Stimulated activated CD8-positive, alpha-beta memory T cell treated with anti-CD3 and anti-CD28 coated beads, Interleukin-12 subunit alpha, Interleukin-12 subunit beta, amount 100 ng/mL, for 4 hours (primary cell): ENCODE data around the gene BDP1.
"Not testable (repeated sequence)": the region's sequence is repeated elsewhere in the genome, so short reads cannot be mapped to it uniquely, and the experiment has no call there.

Experiments
- DNase-seq: peaks from one replicate; pipeline ENCODE4 v3.0.0-alpha.2; 2020; ENCODE audit warnings: low read depth

Gene BDP1, protein sequence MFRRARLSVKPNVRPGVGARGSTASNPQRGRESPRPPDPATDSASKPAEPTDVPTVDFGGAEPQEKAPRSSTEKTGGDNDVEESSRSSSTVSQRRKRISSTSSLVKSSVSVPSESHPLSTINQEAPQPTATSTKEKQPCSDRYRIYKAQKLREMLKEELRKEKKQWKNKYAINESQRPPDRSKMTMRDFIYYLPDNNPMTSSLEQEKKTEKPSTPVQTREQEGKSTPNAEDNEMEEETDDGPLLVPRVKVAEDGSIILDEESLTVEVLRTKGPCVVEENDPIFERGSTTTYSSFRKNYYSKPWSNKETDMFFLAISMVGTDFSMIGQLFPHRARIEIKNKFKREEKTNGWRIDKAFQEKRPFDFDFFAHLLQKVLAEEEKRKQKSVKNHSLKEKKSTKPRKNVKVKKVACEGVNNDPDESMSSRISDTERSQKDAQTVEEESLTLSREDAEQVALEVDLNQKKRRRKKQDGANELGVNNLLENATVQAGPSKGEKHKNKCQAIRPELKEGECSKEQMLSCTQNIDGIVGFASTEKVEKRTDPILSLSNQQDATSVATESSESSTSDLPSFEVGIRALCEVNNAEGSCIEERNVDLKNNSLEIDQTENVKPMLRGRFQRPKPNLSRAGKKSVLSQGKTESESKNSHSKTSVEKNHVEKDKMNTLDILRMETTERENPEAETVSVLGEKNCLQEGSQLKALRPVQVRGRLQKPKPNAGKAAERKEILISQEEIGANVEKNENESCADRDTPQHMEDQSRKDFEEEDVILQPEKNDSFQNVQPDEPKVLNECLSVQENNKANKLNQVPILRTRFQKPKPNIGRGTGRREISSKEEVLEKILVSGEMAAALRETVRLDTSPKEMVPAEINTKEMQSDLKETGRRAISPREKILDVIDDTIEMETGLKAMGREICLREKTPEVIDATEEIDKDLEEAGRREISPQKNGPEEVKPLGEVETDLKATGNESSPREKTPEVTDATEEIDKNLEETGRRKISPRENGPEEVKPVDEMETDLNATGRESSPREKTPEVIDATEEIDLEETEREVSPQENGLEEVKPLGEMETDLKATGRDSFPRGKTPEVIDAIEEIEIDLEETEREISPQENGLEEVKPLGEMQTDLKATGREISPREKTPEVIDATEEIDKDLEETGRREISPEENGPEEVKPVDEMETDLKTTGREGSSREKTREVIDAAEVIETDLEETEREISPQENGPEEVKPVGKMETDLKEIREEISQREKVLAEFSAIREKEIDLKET (N-terminal part only)

DNA sequence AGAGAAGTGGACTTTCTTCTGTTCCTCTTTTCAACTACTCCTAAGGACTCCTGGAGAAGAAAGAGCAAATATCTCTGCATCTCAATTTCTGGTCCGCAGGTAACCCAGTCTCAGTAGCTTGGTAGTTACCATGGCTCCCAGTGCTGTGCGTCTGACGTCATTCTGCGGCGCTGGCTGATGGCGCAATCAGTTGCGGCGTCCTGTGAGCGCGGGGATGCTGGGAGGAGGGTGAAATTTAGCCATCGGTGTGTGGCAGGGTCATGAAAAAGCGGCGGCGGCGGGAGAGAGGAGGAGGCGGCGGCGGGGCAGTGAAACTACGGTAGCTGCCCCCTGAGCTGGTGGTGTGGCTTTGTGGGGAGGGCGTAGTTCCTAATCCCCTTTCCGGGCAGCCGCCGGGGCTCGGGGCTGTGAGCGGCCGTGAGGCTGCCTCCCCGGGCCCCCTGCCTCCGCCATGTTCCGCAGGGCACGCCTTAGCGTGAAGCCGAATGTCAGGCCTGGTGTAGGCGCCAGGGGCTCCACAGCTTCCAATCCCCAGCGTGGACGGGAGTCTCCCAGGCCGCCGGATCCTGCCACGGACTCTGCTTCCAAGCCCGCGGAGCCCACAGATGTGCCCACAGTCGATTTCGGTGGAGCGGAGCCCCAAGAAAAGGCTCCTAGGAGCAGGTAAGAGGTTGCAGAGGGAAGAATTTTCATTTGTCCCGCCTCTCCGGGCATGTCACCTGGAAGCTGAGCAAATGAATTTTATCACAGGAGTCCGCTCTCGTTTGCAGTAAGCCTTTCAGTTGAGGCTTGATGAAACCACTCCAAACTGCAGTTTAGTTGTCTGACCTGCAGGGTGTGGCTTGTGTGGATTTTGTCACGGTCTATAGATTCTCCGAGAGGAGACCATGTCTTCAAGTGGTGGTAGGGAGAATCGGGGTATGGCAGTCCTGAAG lies at the start of gene BDP1:
BDP1 (plus strand) TSS at position 225 of the 935 bp plus-strand sequence; CDS start at position 452, 227 bp downstream.
- DNase-seq, result peak; percentile 95

DNA sequence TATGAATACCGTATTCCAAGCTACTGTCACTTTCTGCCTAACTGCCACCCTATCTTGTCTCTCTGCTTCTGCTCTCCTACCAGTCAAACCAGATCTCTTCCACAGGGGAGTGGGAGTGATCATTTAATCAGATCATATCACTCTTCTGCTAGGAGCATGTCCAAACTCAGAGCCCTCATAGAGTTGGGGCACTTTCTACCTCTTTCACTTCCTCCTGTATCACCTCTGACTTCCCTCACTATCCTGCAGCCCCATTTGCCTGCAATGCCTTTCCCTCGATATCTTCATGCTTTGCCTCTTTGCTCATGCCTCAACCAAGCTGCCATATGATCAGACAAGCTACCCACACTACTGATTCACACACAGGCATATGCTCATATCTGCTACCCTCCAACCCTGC lies 45.4 kb upstream of the BDP1 start:
- not testable (repeated sequence) for DNase-seq

DNA sequence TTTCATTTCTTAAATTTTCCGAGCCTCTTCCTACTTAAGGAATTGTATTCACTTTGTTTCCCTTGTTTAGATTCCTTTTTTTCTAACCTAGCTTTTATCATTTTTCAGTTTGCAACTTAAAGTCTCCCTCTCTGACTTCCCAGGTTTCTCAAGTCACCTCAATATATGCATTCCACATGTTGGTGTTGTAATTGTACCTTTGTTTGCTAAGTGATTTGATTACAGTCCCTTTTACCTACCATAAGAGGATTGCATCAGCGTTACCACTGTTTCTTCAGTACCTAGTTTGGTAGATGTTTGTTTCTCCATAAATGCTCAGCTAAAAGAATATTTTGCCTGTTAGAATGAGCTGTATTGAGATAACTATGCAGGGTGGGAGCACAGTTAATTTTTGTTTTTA lies 39.8 kb upstream of the BDP1 start:
- not testable (repeated sequence) for DNase-seq

DNA sequence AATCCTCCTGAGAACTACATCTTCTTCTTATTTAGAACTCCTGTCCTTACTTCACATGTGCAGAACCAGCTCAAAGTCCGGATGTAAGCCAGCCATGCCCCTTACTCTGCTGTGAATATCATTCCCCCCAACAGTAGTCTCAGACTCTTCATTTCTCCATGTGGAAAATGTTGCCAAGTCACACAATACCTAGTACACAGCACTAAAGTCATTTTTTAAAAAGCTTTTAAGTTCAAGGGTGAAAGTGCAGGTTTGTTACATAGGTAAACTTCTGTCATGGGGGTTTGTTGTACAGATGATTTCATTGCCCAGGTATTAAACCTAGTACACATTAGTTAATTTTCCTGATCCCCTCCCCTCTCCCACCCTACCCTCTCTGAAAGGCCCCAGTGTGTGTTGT lies 37.4 kb upstream of the BDP1 start:
- DNase-seq, result not testable (repeated sequence)

DNA sequence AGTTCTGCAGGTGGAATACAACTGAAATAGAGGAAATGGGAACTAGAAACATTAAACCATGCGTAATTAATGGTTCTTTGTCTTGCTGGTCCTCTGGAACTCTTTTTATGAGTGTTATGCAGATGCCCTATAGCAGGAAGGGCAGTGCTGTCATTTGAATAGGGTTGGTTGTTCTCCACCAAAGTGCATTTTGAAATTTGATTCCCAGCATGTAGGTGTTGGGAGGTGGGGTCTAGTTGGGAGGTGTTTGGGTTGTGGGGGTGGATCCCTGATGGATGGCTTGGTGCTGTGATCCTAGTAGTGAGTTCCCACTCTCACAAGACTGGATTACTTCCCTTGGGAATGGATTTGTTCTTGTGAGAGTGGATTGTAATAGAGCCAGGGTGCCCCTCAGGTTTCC lies 34.2 kb upstream of the BDP1 start:
- DNase-seq, result not testable (repeated sequence)

DNA sequence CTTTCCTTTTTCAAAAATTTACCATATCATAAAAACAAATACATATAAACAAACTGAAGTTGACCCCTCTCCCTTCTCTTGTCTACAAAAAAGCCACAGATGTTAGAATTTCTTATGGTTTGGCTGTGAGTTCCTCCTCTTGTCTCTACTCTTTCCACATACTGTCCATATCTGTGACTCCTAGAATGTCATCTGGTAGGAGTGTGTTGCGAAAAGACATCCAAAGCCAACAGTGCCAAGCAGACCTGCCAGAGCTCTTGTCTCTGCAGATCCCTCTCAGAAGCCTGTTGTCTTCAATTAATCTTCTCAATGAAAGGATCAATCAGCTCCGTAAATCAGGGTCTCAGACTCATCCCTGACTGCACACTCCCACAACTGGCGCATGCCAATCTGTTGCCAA lies 31.6 kb upstream of the BDP1 start:
- not testable (repeated sequence) for DNase-seq

DNA sequence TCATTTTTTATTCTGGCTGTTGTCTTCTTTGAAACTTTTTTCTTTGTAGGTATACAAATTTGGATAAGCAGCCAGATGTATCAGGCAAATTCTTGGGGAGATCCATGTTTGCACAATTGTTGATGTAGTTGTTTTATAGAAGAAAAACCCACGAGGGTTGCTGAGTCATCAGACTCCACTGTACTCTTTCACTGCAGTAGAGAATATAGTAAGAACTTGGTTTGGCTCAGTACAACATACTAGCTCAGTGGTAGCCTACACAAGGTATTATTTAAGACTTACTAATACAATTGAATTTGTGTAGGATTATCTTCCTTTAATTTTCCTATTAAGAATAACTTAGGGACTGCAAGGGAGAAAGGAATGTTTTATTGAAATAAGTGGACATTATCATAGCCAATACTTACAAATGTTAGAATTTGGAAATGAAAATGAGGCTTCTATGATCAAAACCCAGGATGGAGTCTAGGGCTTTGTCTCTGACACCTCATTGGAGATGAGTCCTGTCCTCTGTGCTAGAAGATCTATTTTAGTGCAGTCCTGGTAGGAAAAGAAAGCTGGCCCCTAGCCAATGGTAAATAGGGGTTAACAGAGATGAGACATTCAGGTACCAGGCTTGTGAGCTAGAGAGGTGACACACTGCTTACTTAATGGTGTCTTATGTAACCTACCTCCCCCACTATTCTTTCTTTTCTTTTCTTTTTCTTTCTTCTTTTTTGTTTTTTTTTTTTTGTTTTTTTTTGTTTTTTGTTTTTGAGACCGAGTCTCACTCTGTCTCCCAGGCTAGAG lies 28.6 kb upstream of the BDP1 start:
- DNase-seq, result not testable (repeated sequence)

DNA sequence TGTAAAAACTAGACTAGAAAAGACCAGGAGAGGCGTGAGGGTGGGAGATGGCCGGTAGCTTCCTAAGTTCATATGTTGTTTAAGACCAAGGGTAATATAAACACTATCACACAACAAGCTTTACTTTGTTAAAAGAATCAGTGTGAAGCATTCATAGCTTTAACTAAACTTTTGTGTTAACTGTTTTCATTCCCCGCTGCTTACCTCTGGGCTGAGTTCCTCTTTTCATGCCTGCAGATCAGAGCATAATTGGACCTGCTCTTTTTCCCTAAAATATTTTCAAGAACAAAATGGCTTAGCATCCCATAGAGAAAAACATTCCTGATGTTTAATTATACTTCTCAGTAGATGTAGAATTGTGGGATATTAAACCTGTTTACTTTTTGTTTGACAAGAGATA lies 23.0 kb upstream of the BDP1 start:
- DNase-seq, result not testable (repeated sequence)

DNA sequence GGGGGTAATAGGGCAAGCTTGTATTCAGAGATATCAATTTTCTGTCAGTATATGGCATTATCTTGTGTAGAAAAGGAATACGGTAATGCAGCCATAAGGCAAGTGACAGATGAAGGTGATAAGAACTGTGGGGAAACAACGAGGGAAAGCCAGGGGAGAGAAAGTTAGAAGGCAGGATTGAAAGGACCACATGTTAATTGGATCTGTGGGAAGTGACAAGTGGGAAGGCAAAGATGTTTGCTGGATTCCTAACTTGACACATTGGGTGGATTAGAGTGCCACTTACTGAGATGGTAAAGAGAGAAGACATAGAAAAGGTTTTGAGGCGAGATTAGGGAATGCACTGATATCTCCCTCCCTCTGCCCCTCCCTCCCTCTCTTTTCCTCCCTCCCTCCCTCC lies 20.6 kb upstream of the BDP1 start:
- DNase-seq, result not testable (repeated sequence)

DNA sequence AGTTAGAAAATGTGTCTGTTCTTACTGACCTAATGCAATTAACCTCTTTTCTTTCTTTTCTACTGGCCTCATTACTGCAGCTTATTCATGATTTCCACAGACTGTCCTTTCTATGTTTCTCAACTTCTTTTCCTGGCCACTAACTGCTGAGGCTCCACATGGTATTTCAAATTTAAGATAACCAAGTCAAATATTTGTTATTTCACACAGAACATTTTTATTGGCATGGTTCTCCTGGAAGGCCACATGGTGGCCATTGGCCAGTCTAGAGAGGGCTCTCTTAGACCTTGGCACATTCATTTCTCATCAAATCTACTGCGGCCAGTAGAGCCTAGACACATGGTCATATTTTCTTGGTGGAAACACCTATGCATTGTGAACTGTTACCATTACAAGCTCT lies 13.9 kb upstream of the BDP1 start:
- not testable (repeated sequence) for DNase-seq

DNA sequence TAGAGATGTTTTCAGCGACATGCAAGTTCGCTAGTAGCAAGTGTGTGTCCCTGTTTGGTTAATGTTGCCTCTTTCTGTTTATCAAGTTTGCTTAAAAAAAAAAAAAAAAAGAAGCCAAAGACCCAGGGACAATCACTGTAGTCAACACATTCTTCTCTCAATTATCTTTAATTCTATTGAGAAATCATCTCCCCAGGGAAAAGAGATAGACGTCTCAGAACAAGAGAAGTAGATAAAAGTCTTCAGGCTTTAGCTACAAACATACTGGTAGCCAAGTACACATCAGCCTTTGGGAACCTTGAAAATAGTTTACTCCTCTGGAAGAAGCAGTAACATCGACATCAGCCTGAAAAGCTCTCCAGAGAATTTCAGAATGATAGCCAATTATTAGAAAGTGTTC lies 11.6 kb upstream of the BDP1 start:
- DNase-seq, result not testable (repeated sequence)

DNA sequence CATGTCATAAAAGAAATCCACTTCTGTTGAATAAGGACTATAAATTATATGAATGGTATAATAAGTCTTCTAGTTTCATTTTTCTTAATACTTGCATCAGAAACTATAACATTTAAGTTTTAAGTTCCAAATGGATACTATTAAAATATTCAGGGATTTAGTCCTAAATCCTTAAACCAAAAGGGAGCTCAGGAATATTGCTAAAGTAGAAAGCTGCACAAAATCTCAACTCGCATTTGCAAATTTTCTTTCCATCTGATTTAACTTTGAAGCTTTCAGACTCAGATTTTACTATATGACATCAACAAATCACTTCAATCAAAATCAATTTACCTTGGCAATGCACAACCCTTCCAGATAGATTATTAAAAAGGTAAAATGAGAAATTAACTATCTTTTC lies 10.4 kb upstream of the BDP1 start:
- not testable (repeated sequence) for DNase-seq

DNA sequence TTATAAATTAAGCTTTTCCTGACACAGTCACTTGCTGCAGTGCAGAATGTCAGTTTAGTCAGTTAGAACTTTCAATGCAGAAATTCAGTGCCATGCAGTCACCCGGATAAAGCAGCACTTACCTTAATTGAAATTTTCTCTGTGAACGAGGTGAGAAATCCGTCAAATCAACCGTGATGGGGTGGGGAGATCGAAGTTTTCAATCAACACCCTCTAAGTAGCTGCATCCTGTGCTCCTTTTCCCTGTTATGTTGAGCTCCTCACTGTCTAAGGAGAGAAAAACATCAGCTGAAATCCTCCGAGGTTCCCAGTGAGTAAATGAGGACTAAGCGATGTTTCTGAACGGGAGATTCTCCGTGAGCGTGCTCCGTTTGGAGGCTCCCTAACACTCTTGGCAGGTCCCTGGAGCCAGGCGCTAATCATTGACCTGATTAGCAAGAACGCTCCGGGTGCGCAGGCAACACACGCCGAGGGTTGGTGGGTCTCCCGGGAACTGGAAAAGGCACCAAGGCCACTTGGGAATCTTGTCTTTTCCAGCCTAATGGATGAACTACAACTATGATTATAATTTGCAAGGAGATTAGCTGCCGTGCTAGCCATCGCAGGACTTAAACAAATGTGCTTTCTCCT lies 9.8 kb upstream of the BDP1 start:
- DNase-seq, result not testable (repeated sequence)

DNA sequence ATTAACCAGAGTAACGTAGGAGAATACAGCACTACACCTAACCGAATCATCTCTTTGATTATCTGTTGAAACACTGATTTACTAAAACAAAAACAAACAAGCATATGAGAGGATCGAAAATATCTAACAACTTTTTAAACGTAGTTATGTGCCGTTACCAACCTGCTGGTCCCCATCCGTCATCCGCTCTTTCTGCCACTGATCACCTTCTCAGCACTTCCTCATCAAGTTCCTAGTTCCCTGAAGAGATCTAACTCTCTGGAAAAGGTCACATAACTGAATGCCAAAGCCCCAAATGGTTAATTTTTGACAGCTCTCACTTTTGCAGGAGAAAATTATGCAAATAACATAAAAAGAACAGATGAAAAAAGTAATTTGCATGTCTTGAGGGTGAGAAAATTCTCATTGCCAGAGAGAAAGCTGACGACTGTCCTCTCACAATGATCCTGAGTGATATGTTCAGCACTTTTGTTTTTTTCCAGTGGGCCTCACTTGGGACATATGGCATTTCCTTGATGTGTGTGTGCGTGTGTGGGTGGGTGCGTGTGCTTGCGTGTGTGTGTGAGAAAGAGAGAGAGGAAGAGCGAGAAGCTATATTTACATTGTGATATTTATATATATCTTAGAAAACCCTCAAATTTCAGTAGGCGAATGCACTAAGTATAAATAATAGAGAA lies 8.8 kb upstream of the BDP1 start:
- not testable (repeated sequence) for DNase-seq

DNA sequence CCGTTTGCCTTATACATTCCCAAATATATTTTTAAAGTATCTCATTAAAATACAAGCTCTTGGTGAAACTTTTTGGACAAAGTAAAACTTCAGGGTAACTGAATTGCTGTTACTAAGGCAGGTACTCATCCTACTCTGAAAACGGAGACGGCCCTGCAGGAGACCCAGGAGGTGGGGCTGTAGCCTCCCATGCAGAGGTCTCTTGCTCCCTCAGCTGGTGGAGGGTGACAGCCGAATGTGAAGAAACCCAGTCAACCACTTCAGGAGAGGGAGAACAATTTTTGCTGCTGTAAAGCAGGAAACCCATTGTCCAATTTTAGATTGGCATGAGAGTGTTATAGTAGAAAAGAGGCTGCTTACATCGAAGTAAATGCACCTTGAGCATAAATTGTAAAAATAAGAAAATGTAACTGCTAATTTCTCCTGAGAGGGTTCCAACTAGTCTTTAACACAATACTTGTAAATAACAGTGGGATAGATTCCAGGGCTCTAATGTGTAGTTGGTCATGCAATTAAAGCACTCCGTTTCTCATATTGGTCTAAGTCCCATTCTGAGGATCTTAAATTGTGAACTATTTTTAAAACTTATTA lies 8.1 kb upstream of the BDP1 start:
- DNase-seq, result not testable (repeated sequence)

DNA sequence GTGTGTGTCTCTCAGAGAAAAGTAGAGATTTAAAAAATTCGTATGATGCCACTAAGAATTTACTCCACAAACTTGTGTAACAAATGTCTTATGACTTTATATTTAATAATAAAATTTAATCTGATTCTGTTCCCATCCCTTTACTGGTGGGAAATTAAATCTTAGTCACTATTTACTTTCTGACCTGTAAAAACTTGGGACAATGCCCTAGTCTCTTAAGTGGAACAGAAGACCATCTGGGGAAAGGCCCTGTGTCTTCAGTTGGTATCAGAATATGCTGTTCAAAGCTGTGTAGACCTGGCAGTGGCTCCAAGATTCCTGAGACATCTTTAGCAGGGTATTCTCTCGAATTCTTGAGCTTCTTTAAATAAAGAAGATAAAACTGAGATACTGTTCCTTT lies 2.6 kb upstream of the BDP1 start:
- DNase-seq, result no peak

DNA sequence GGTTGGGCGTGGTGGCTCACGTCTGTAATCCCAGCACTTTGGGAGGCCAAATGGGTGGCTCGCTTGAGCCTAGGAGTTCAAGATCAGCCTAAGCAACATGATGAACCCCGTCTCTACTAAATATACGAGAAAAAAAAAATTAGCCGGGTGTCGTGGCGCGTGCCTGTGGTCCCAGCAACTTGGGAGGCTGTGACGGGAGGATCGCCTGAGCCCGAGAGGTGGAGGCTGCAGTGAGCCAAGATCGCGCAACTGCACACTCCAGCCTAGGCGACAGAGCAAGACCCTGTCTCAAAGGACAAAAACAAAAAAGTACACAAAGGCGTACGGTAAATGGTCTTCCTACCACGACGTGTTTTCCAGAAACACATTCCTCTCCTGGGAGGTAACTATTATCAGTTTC lies 538 bp upstream of the BDP1 start:
- no peak for DNase-seq

DNA sequence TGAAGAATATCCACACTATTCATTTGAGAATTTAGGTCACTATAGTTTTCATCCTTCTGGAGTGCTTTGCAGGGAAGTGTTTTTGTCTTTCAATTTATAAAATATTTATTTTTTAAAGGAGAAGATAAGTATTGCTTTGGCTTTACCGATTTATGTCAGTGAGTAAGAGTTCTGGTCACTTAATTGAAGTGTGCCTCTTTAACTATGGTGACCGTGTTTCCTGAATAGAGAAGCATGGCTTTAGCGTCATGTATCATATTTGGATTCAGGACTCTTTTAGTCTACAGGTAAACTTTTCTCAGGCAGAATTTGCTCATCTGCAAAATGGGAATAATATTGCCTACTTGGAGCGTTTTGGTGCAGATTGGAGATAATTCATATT lies 902 bp downstream of the BDP1 start:
- no peak for DNase-seq

DNA sequence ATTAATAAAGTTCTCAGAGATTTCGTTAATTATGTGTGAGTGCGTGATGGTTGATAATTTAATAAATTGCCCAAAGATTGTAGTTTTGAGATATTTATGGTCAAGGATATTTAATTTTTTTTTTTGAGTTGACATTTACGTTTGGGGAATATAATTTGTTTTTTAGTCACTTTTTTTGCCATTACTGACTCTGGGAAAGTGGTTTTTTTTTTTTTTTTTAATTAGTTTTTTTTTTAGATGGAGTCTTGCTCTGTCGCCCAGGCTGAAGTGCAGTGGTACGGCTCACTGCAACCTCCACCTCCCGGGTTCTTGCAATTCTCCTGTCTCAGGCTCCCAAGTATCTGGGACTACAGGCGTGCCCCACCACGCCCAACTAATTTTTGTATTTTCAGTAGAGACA lies 1.7 kb downstream of the BDP1 start:
- no peak for DNase-seq
